Type B pancreatic cell (in vitro differentiated cells): ENCODE measurements around the gene ADAM12. TPM values are rescaled to one million over a fixed set of nuclear protein-coding genes. Genes with fewer than 3 reads are reported as not detected.

Source experiments
- DNase-seq: peaks from one replicate; pipeline ENCODE4 v3.0.0; 2021; ENCODE audit warnings: mixed read lengths; ENCODE audit not compliant: unreplicated experiment; ENCODE audit errors: extremely low spot score
- H3K27ac Mint-ChIP-seq: 2 replicates; pipeline ENCODE4 v1.8.0; 2021; ENCODE audit warnings: mild to moderate bottlenecking, mixed read lengths
- H3K27me3 Mint-ChIP-seq: 2 replicates; pipeline ENCODE4 v1.8.0; 2021; ENCODE audit warnings: mixed read lengths
- H3K36me3 Mint-ChIP-seq: 2 replicates; pipeline ENCODE4 v1.8.0; 2021; ENCODE audit warnings: mixed read lengths
- H3K4me1 Mint-ChIP-seq: one replicate; pipeline ENCODE4 v1.8.0; 2021; ENCODE audit warnings: mixed read lengths; ENCODE audit not compliant: unreplicated experiment
- H3K4me3 Mint-ChIP-seq: 2 replicates; pipeline ENCODE4 v1.8.0; 2021; ENCODE audit warnings: mild to moderate bottlenecking, mixed read lengths
- H3K9me3 Mint-ChIP-seq: 2 replicates; pipeline ENCODE4 v1.8.0; 2021; ENCODE audit warnings: mixed read lengths
- CTCF ChIP-seq: fragments of 200-600 bp; sonication (generic); conservative IDR thresholded peaks from 2 replicates; pipeline ENCODE4 v1.5.0; 2021; ENCODE audit warnings: antibody characterized with exemption, mild to moderate bottlenecking
- total RNA-seq: library from RNA; stranded (reverse); gene quantifications from 2 replicates; pipeline ENCODE4 v1.2.1, GENCODE V29; 2021; ENCODE audit warnings: low replicate concordance

ADAM12 gene
- total RNA-seq, 1 donor from 2014 or later = 31.6 TPM

GRCh38 chr10:126226205-126226604 is 162.1 kb downstream of the ADAM12 start:
- H3K36me3 Mint-ChIP-seq = no peaks in the 10 kb centered on the region
- no peak for TF ChIP-seq CTCF
- peaks cover 12% of the 10 kb centered on the region for H3K4me1 Mint-ChIP-seq
- no peak overlapping the region for H3K4me3 Mint-ChIP-seq
- H3K27ac Mint-ChIP-seq = no peak overlapping the region
- DNase-seq = no peak
- peaks cover 16% of the 10 kb centered on the region for H3K27me3 Mint-ChIP-seq
- no peaks in the 10 kb centered on the region for H3K9me3 Mint-ChIP-seq

- Mint-ChIP-seq H3K9me3 (no peaks in the 10 kb centered on the region), H3K4me1 (peaks cover 12% of the 10 kb centered on the region), H3K27me3 (peaks cover 16% of the 10 kb centered on the region), H3K27ac (no peak overlapping the region), H3K4me3 (no peak overlapping the region), H3K36me3 (no peaks in the 10 kb centered on the region)
- no peak for TF ChIP-seq CTCF
- no peak for DNase-seq
These were observed 162.6 kb downstream of the ADAM12 start for GRCh38 chr10:126225672-126226008.

- TF ChIP-seq CTCF = no peak
- H3K27ac Mint-ChIP-seq = no peak overlapping the region
- no peaks in the 10 kb centered on the region for H3K36me3 Mint-ChIP-seq
- peaks cover 16% of the 10 kb centered on the region for H3K27me3 Mint-ChIP-seq
- DNase-seq = no peak
- H3K4me3 Mint-ChIP-seq = no peak overlapping the region
- H3K4me1 Mint-ChIP-seq = peaks cover 14% of the 10 kb centered on the region
- no peaks in the 10 kb centered on the region for H3K9me3 Mint-ChIP-seq
These were observed 163.2 kb downstream of the ADAM12 start for GRCh38 chr10:126224967-126225671.

GRCh38 chr10:126223512-126224067 is 164.7 kb downstream of the ADAM12 start:
- Mint-ChIP-seq H3K27me3 (peaks cover 16% of the 10 kb centered on the region), H3K36me3 (no peaks in the 10 kb centered on the region), H3K4me3 (no peak overlapping the region), H3K4me1 (peaks cover 27% of the 10 kb centered on the region), H3K9me3 (no peaks in the 10 kb centered on the region), H3K27ac (no peak overlapping the region)
- no peak for DNase-seq
- TF ChIP-seq CTCF = peak; percentile 30

- no peak for DNase-seq
- H3K36me3 Mint-ChIP-seq = no peaks in the 10 kb centered on the region
- H3K27me3 Mint-ChIP-seq = peaks cover 16% of the 10 kb centered on the region
- H3K4me3 Mint-ChIP-seq = no peak overlapping the region
- TF ChIP-seq CTCF = no peak
- H3K27ac Mint-ChIP-seq = no peak overlapping the region
- no peaks in the 10 kb centered on the region for H3K9me3 Mint-ChIP-seq
- peaks cover 27% of the 10 kb centered on the region for H3K4me1 Mint-ChIP-seq
These were observed 165.4 kb downstream of the ADAM12 start for GRCh38 chr10:126222736-126223511.
